Measurements from ENCODE around the gene PAPPA.

PAPPA gene

GRCh38 chr9:116223926-116224325 is 70.3 kb downstream of the PAPPA start:
- Histone ChIP-seq H3K36me3 (replicated peaks; ENCODE audit: low read depth, low read length) (no peaks in the 10 kb centered on the region), H3K4me2 (ENCODE audit: low read length) (no peak overlapping the region), H3K4me3 (ENCODE audit: low read length) (no peak overlapping the region), H3K9me3 (ENCODE audit: insufficient read depth, low read length) (no peaks in the 10 kb centered on the region), H3K9ac (ENCODE audit: low read length) (no peak overlapping the region), H3K4me1 (ENCODE audit: low read length) (no peaks in the 10 kb centered on the region), H2AFZ (ENCODE audit: low read depth, low read length) (no peak overlapping the region), H3K79me2 (ENCODE audit: low read length) (no peaks in the 10 kb centered on the region), H4K20me1 (ENCODE audit: insufficient read depth, low read length) (no peaks in the 10 kb centered on the region), H3K27ac (ENCODE audit: low read length) (no peak overlapping the region), H3K27me3 (ENCODE audit: low read depth, low read length) (peaks cover 11% of the 10 kb centered on the region)
- TF ChIP-seq EZH2phosphoT487 (IDR thresholded peaks at IDR 0.05; ENCODE audit: low read depth) (no peak), CTCF (IDR thresholded peaks at IDR 0.05; ENCODE audit: low read depth, low read length) (no peak)

- H3K9me3 ChIP-seq (ENCODE audit: insufficient read depth, low read length): no peaks in the 10 kb centered on the region
- no peaks in the 10 kb centered on the region for H3K4me1 ChIP-seq (ENCODE audit: low read length)
- H3K36me3 ChIP-seq (replicated peaks; ENCODE audit: low read depth, low read length): no peaks in the 10 kb centered on the region
- H3K4me3 ChIP-seq (ENCODE audit: low read length): no peak overlapping the region
- TF ChIP-seq CTCF (IDR thresholded peaks at IDR 0.05; ENCODE audit: low read depth, low read length) (no peak), EZH2phosphoT487 (IDR thresholded peaks at IDR 0.05; ENCODE audit: low read depth) (no peak)
- H3K27ac ChIP-seq (ENCODE audit: low read length): no peak overlapping the region
- no peak overlapping the region for H3K4me2 ChIP-seq (ENCODE audit: low read length)
- peaks cover 33% of the 10 kb centered on the region for H3K27me3 ChIP-seq (ENCODE audit: low read depth, low read length)
- no peaks in the 10 kb centered on the region for H4K20me1 ChIP-seq (ENCODE audit: insufficient read depth, low read length)
- H2AFZ ChIP-seq (ENCODE audit: low read depth, low read length): no peak overlapping the region
- H3K9ac ChIP-seq (ENCODE audit: low read length): no peak overlapping the region
- no peaks in the 10 kb centered on the region for H3K79me2 ChIP-seq (ENCODE audit: low read length)
Observed at GRCh38 chr9:116230051-116230632, 76.6 kb downstream of the PAPPA start.

GRCh38 chr9:116232424-116233159 is 79.0 kb downstream of the PAPPA start:
- no peaks in the 10 kb centered on the region for H3K36me3 ChIP-seq (replicated peaks; ENCODE audit: low read depth, low read length)
- peaks cover 36% of the 10 kb centered on the region for H3K27me3 ChIP-seq (ENCODE audit: low read depth, low read length)
- no peak overlapping the region for H3K9ac ChIP-seq (ENCODE audit: low read length)
- H3K9me3 ChIP-seq (ENCODE audit: insufficient read depth, low read length): no peaks in the 10 kb centered on the region
- no peak overlapping the region for H3K4me3 ChIP-seq (ENCODE audit: low read length)
- no peaks in the 10 kb centered on the region for H4K20me1 ChIP-seq (ENCODE audit: insufficient read depth, low read length)
- no peaks in the 10 kb centered on the region for H3K4me1 ChIP-seq (ENCODE audit: low read length)
- TF ChIP-seq EZH2phosphoT487 (IDR thresholded peaks at IDR 0.05; ENCODE audit: low read depth) (no peak), CTCF (IDR thresholded peaks at IDR 0.05; ENCODE audit: low read depth, low read length) (no peak)
- no peaks in the 10 kb centered on the region for H3K79me2 ChIP-seq (ENCODE audit: low read length)
- no peak overlapping the region for H2AFZ ChIP-seq (ENCODE audit: low read depth, low read length)
- no peak overlapping the region; the same call in 1 of the 2 replicates for H3K27ac ChIP-seq (ENCODE audit: low read length)
- H3K4me2 ChIP-seq (ENCODE audit: low read length): no peak overlapping the region

- H3K4me1 ChIP-seq (ENCODE audit: low read length): no peaks in the 10 kb centered on the region
- H3K27ac ChIP-seq (ENCODE audit: low read length): no peak overlapping the region
- H2AFZ ChIP-seq (ENCODE audit: low read depth, low read length): no peak overlapping the region
- H3K36me3 ChIP-seq (replicated peaks; ENCODE audit: low read depth, low read length): no peaks in the 10 kb centered on the region
- H3K9me3 ChIP-seq (ENCODE audit: insufficient read depth, low read length): no peaks in the 10 kb centered on the region
- no peak overlapping the region for H3K4me3 ChIP-seq (ENCODE audit: low read length)
- H3K27me3 ChIP-seq (ENCODE audit: low read depth, low read length): peaks cover 36% of the 10 kb centered on the region
- no peak overlapping the region for H3K4me2 ChIP-seq (ENCODE audit: low read length)
- no peaks in the 10 kb centered on the region for H3K79me2 ChIP-seq (ENCODE audit: low read length)
- no peak overlapping the region for H3K9ac ChIP-seq (ENCODE audit: low read length)
- no peaks in the 10 kb centered on the region for H4K20me1 ChIP-seq (ENCODE audit: insufficient read depth, low read length)
- TF ChIP-seq EZH2phosphoT487 (IDR thresholded peaks at IDR 0.05; ENCODE audit: low read depth) (no peak), CTCF (IDR thresholded peaks at IDR 0.05; ENCODE audit: low read depth, low read length) (no peak)
Observed at GRCh38 chr9:116233160-116233530, 79.6 kb downstream of the PAPPA start.
